GM12873 (cell line): ENCODE results near the gene MPZ.
A peak's percentile ranks its signal among the peaks of the same experiment; 100 is the strongest.

Source experiments
- CTCF ChIP-seq: IDR thresholded peaks from 2 replicates; pipeline ENCODE4 v1.5.1; 2012; ENCODE audit warnings: low read depth, mild to moderate bottlenecking, moderate library complexity, low read length, control low read depth; ENCODE audit not compliant: insufficient read depth; ENCODE audit errors: missing control alignments

Gene MPZ

GRCh38 chr1:161335796-161336195, 26.0 kb upstream of the MPZ start:
- TF ChIP-seq CTCF = no peak

GRCh38 chr1:161333166-161333565, 23.4 kb upstream of the MPZ start:
- TF ChIP-seq CTCF = no peak

GRCh38 chr1:161330346-161330745, 20.6 kb upstream of the MPZ start:
- no peak for TF ChIP-seq CTCF

- TF ChIP-seq CTCF = no peak
Observed at GRCh38 chr1:161324020-161324419, 14.3 kb upstream of the MPZ start.

GRCh38 chr1:161314201-161314981, 4.6 kb upstream of the MPZ start, which contains the start of gene SDHC:
Gene SDHC (plus strand): TSS chr1:161314381. CDS start chr1:161314406, 25 bp downstream.
- TF ChIP-seq CTCF = peak; percentile 48

GRCh38 chr1:161313554-161314200, 3.9 kb upstream of the MPZ start:
- no peak for TF ChIP-seq CTCF

- TF ChIP-seq CTCF = no peak
Observed at GRCh38 chr1:161311595-161312181, 1.9 kb upstream of the MPZ start.
